Measurements from ENCODE around the gene RBMS3.

The RBMS3 gene

GRCh38 chr3:29280404-29281093 lies at the start of gene RBMS3:
RBMS3 (plus strand) TSS chr3:29281071.
- DNase-seq (ENCODE audit: low read depth), result peak; percentile 84

- peak; percentile 74 for DNase-seq (ENCODE audit: low read depth)
These were observed 47.7 kb upstream of the RBMS3 start for GRCh38 chr3:29233126-29233525.

GRCh38 chr3:29236146-29236840 lies 44.6 kb upstream of the RBMS3 start:
- no peak for DNase-seq (ENCODE audit: low read depth)

GRCh38 chr3:29239376-29239775 lies 41.5 kb upstream of the RBMS3 start:
- no peak for DNase-seq (ENCODE audit: low read depth)

GRCh38 chr3:29240248-29240647 lies 40.6 kb upstream of the RBMS3 start:
- no peak for DNase-seq (ENCODE audit: low read depth)

GRCh38 chr3:29240887-29241286 lies 40.0 kb upstream of the RBMS3 start:
- DNase-seq (ENCODE audit: low read depth), result no peak

GRCh38 chr3:29241855-29242254 lies 39.0 kb upstream of the RBMS3 start:
- no peak for DNase-seq (ENCODE audit: low read depth)

GRCh38 chr3:29242296-29242695 lies 38.6 kb upstream of the RBMS3 start:
- DNase-seq (ENCODE audit: low read depth), result no peak

GRCh38 chr3:29245441-29245840 lies 35.4 kb upstream of the RBMS3 start:
- no peak for DNase-seq (ENCODE audit: low read depth)

GRCh38 chr3:29247088-29247745 lies 33.7 kb upstream of the RBMS3 start:
- no peak for DNase-seq (ENCODE audit: low read depth)

- no peak for DNase-seq (ENCODE audit: low read depth)
These were observed 31.0 kb upstream of the RBMS3 start for GRCh38 chr3:29249829-29250345.

GRCh38 chr3:29255854-29256696 lies 24.8 kb upstream of the RBMS3 start:
- DNase-seq (ENCODE audit: low read depth), result no peak

- no peak for DNase-seq (ENCODE audit: low read depth)
These were observed 22.7 kb upstream of the RBMS3 start for GRCh38 chr3:29258161-29258560.

GRCh38 chr3:29261119-29261518 lies 19.8 kb upstream of the RBMS3 start:
- DNase-seq (ENCODE audit: low read depth), result no peak

- no peak for DNase-seq (ENCODE audit: low read depth)
These were observed 17.4 kb upstream of the RBMS3 start for GRCh38 chr3:29263476-29263875.

- no peak for DNase-seq (ENCODE audit: low read depth)
These were observed 15.3 kb upstream of the RBMS3 start for GRCh38 chr3:29265509-29266072.

GRCh38 chr3:29267226-29267625 lies 13.6 kb upstream of the RBMS3 start:
- no peak for DNase-seq (ENCODE audit: low read depth)

GRCh38 chr3:29268651-29269050 lies 12.2 kb upstream of the RBMS3 start:
- DNase-seq (ENCODE audit: low read depth), result no peak

- no peak for DNase-seq (ENCODE audit: low read depth)
These were observed 10.1 kb upstream of the RBMS3 start for GRCh38 chr3:29270752-29271151.

GRCh38 chr3:29271475-29271874 lies 9.4 kb upstream of the RBMS3 start:
- no peak for DNase-seq (ENCODE audit: low read depth)

- DNase-seq (ENCODE audit: low read depth), result no peak
These were observed 6.2 kb upstream of the RBMS3 start for GRCh38 chr3:29274667-29275066.

- no peak for DNase-seq (ENCODE audit: low read depth)
These were observed 5.6 kb upstream of the RBMS3 start for GRCh38 chr3:29275309-29275708.
